ENCODE results near the gene CYP27A1.

- TF ChIP-seq CTCF (IDR thresholded peaks at IDR 0.05) (no peak), POLR2A (IDR thresholded peaks at IDR 0.05) (peak; percentile 47)
Measured at GRCh38 chr2:218781691-218782527, at the start of gene CYP27A1.
